Smooth muscle cell (in vitro differentiated cells): ENCODE results near the gene IL34. TPM values are rescaled to one million over a fixed set of nuclear protein-coding genes. Genes with fewer than 3 reads are reported as not detected.

Experiments
- DNase-seq: peaks from one replicate; lab custom pipeline; 2025; ENCODE audit not compliant: unreplicated experiment; lab: John Stamatoyannopoulos, UW
- H2AFZ ChIP-seq: fragments of 200-600 bp; sonication (generic); 2 replicates; pipeline ENCODE4 v1.6.0; 2016; ENCODE audit warnings: antibody characterized with exemption, low read depth, mild to moderate bottlenecking
- H3F3A ChIP-seq: fragments of 200-600 bp; sonication (generic); 2 replicates; pipeline ENCODE4 v1.6.0; 2017; ENCODE audit warnings: antibody characterized with exemption, low read depth
- H3K27ac ChIP-seq: fragments of 200-600 bp; sonication (generic); 2 replicates; pipeline ENCODE4 v1.5.1; 2016; ENCODE audit warnings: low read depth, mild to moderate bottlenecking
- H3K27me3 ChIP-seq: fragments of 200-600 bp; sonication (generic); 2 replicates; pipeline ENCODE4 v1.6.1; 2016; ENCODE audit warnings: low read depth, mild to moderate bottlenecking
- H3K36me3 ChIP-seq: fragments of 200-600 bp; sonication (generic); 2 replicates; pipeline ENCODE4 v1.5.1; 2016; ENCODE audit warnings: low read depth
- H3K4me1 ChIP-seq: fragments of 200-600 bp; sonication (generic); 2 replicates; pipeline ENCODE4 v1.5.1; 2016; ENCODE audit warnings: low read depth
- H3K4me2 ChIP-seq: fragments of 200-600 bp; sonication (generic); 2 replicates; pipeline ENCODE4 v1.6.0; 2016; ENCODE audit warnings: mild to moderate bottlenecking
- H3K4me3 ChIP-seq: fragments of 200-600 bp; sonication (generic); 2 replicates; pipeline ENCODE4 v1.5.1; 2016; ENCODE audit warnings: mild to moderate bottlenecking
- H3K79me2 ChIP-seq: fragments of 200-600 bp; sonication (generic); 2 replicates; pipeline ENCODE4 v1.6.0; 2016; ENCODE audit warnings: low read depth, mild to moderate bottlenecking
- H3K9ac ChIP-seq: fragments of 200-600 bp; sonication (generic); 2 replicates; pipeline ENCODE4 v1.6.0; 2016; ENCODE audit warnings: low read depth
- H3K9me3 ChIP-seq: fragments of 200-600 bp; sonication (generic); replicated peaks from 2 replicates; pipeline ENCODE4 v1.5.1; 2016; ENCODE audit warnings: low read depth
- H4K20me1 ChIP-seq: fragments of 200-600 bp; sonication (generic); 2 replicates; pipeline ENCODE4 v1.6.0; 2016; ENCODE audit warnings: low read depth
- CTCF ChIP-seq: fragments of 200-600 bp; sonication (generic); IDR thresholded peaks from 2 replicates; pipeline ENCODE4 v1.5.1; 2017; ENCODE audit warnings: borderline replicate concordance, mild to moderate bottlenecking, antibody characterized with exemption; ENCODE audit not compliant: insufficient read depth, poor library complexity, severe bottlenecking
- WGBS: methylation state at CpG from one replicate; pipeline ENCODE4 v1.1.7; 2016; ENCODE audit warnings: low lambda C conversion rate; 5-methylcytosine and 5-hydroxymethylcytosine counted together
- polyA plus RNA-seq: library from polyadenylated mRNA; unstranded; fragments of >200 nt; fragmentation: Nextera tagmentation; extraction: Ambion mirVana; gene quantifications from 2 replicates; pipeline ENCODE4 v1.2.1, GENCODE V29; 2016
- total RNA-seq: library from RNA; depleted of rRNA; stranded (reverse); fragments of >200 nt; gene quantifications from 2 replicates; pipeline ENCODE4 v1.2.3, GENCODE V29; 2014

Gene IL34
- total and polyA plus RNA-seq, 2 experiments from 2014 or later = 0.49 TPM; not detected in 1

DNA sequence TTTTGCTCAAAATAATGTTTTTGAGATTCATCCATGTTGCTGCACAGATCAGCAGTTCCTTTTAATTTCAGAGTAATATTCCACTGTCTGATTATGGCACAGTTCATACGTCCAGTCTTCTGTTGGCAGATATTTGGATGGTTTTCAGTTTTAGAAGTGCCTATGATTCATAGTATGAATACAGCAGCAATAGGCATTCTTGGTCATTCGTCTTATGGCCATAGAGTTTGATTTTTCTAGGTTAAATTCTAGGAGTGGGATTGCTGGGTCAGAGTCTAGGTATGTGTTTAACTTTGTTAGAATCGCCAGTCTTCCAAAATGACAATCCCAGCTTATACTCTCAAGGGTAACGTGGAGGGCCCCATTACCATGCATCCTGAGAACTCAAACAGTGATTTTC lies 11.5 kb upstream of the IL34 start:
- 68% methylated on average over 4 of the region's 4 CpGs for WGBS
- H4K20me1 ChIP-seq = no peaks in the 10 kb centered on the region

DNA sequence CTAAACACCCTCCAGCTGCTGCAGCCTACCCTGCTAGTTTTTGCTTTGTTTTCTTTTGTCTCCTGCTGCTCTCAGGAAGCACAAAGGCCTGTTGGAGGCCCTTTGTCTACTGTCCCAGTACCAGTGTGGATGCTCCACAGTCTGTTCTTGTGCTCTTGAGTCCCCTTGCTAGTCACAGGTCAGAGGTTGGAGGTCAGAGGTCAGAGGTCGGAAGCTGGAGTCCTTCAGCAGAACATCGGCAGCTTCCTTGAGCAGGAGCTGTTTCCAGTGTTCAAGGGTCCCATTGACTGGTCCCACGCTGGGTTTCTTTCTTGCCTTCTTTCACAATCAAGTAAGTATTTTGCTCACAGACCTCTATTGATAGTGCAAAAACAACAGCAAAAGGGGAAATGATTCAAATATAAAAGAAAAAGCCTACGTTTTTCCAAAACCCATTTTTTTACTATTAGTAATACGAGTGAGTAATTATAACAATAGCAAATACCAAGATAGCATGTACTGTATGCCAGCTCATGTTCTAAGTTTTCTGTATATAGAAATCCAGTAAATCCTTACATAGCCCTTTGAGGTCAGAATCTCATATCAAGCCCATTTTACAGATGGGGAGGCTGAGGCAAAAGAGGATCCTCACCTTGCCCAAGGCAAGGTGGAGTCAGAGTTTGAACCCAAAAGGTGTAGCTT lies 10.9 kb upstream of the IL34 start:
- H3K9me3 ChIP-seq = no peaks in the 10 kb centered on the region
- no peak overlapping the region for H2AFZ ChIP-seq
- H3K4me1 ChIP-seq = peaks cover 9% of the 10 kb centered on the region
- H3K27me3 ChIP-seq = no peaks in the 10 kb centered on the region
- no peaks in the 10 kb centered on the region for H3K79me2 ChIP-seq
- no peak overlapping the region for H3K4me3 ChIP-seq
- no peak overlapping the region for H3K4me2 ChIP-seq
- H3K27ac ChIP-seq = no peak overlapping the region
- no peak for TF ChIP-seq CTCF
- H3F3A ChIP-seq = no peaks in the 10 kb centered on the region
- no peak overlapping the region for H3K9ac ChIP-seq
- no peaks in the 10 kb centered on the region for H4K20me1 ChIP-seq
- WGBS = 87% methylated on average over 5 of the region's 5 CpGs
- no peak for DNase-seq
- no peaks in the 10 kb centered on the region for H3K36me3 ChIP-seq

More for the DNA sequence above, 11.5 kb upstream of the IL34 start:
- Histone ChIP-seq H3K4me2 (no peak overlapping the region), H2AFZ (no peak overlapping the region), H3K9me3 (no peaks in the 10 kb centered on the region), H3K27me3 (no peaks in the 10 kb centered on the region), H3K4me1 (peaks cover 9% of the 10 kb centered on the region), H3F3A (no peaks in the 10 kb centered on the region), H3K4me3 (no peak overlapping the region), H3K79me2 (no peaks in the 10 kb centered on the region), H3K36me3 (no peaks in the 10 kb centered on the region), H3K9ac (no peak overlapping the region), H3K27ac (no peak overlapping the region)
- no peak for DNase-seq
- TF ChIP-seq CTCF = no peak

DNA sequence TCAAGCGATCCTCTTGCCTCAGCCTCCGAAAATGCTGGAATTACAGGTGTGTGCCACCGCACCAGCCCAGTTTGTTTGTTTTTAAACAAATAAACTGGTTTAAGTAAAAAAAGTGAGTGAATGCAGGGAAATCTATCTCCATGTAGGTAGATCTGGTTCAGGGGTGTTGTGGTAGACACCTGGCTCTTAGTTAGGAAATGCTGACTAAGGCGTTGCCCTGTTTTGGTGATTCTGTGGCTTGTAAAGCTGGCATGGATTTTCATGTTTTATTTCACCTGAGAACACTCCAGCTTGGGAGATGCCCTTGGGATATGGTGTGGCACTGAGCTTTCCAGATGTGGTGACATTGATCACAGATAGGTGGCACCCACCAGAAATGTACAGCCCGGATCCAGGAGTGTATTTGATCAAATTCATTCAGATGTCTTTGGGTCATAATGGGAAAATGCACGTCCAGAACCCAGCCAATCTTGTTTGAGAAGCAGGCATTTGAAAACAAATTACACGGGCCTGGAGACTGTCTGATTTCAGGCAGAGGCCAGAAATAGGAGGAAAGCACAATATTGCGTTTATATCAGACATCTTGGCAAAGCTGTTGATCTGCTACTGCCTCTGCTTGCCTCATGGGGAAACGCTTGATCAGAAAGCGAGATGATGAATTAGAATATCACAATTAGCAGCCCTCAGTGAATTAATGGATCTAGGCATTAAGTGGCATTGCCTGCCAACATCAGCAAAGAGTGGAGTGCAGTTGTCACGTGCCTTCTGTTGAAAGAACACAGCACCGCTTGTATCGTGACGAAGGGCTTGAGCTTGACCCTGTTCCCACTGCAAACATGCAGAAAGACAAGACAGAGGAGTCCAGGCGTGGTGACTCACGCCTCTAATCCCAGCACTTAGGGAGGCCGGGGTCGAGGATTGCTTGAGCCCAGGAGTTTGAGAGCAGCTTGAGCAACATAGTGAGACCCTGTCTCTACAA lies 7.3 kb upstream of the IL34 start:
- no peaks in the 10 kb centered on the region for H3K79me2 ChIP-seq
- H3K27ac ChIP-seq = peak overlapping the region; percentile 81
- WGBS = 34% methylated on average over 17 of the region's 18 CpGs
- no peaks in the 10 kb centered on the region for H3K9me3 ChIP-seq
- no peak overlapping the region for H3K4me3 ChIP-seq
- peaks cover 9% of the 10 kb centered on the region for H3K4me1 ChIP-seq
- peak; percentile 20 for DNase-seq
- H3K4me2 ChIP-seq = peak overlapping the region; percentile 47
- TF ChIP-seq CTCF = no peak
- H4K20me1 ChIP-seq = no peaks in the 10 kb centered on the region
- H3K27me3 ChIP-seq = no peaks in the 10 kb centered on the region
- H3K9ac ChIP-seq = peak overlapping the region; percentile 49
- H3K36me3 ChIP-seq = no peaks in the 10 kb centered on the region
- H3F3A ChIP-seq = no peaks in the 10 kb centered on the region
- H2AFZ ChIP-seq = no peak overlapping the region
